ENCODE data around the gene UBE2H. TPM values are rescaled to one million over a fixed set of nuclear protein-coding genes. Genes with fewer than 3 reads are reported as not detected.
"Not testable (repeated sequence)": the region's sequence is repeated elsewhere in the genome, so short reads cannot be mapped to it uniquely, and the experiment has no call there.

UBE2H gene
- total RNA-seq, 2 experiments from 2014 or later = 30.0 to 33.3 TPM

- no peaks in the 10 kb centered on the region for H3K9me3 Mint-ChIP-seq (ENCODE audit: insufficient read depth)
- POLR2A ChIA-PET = interaction anchor here (0.7 to 1.1 kb wide), 3 partner anchors 43 to 457 kb away, joined by 3 read pairs; no protein-coding TSS in a partner anchor
- no peaks in the 10 kb centered on the region for H3K27me3 Mint-ChIP-seq (ENCODE audit: low read depth)
- H3K4me1 Mint-ChIP-seq (ENCODE audit: low read depth) = peaks cover 19% of the 10 kb centered on the region
- H3K36me3 Mint-ChIP-seq (ENCODE audit: low read depth) = no peaks in the 10 kb centered on the region
- DNase-seq = peak; percentile 63
- peak; percentile 52 for ATAC-seq
- H3K4me3 Mint-ChIP-seq = peak overlapping the region; percentile 89
- peak overlapping the region; percentile 89 for H3K27ac Mint-ChIP-seq
- CTCF ChIA-PET = interaction anchor here (0.6 to 2.9 kb wide), 52 partner anchors 8 to 606 kb away, joined by 3 to 24 read pairs (median 4); partner anchors contain the start of genes NRF1 and STRIP2
Observed at GRCh38 chr7:129824291-129825208, 128.2 kb downstream of the UBE2H start.

DNA sequence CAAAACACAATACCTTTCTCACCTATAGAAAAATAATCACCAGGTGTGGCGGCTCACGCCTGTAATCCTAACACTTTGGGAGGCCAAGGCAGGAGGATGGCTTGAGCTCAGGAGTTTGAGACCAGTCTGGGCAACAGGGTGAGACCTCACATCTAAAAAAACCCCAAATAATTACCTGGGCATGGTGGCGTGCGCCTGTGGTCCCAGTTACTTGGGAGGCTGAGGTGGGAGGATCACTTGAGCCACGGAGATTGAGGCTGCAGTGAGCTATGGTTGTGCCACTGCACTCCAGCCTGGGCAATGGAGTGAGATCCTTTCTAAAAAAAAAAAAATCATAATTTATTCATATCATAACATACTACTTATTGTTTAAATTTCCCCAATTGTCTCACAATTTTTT is 129.6 kb downstream of the UBE2H start:
- CTCF ChIA-PET = interaction anchor here (1.5 kb wide), 1 partner anchor 456 kb away, joined by 5 read pairs; no protein-coding TSS in a partner anchor
- H3K27ac Mint-ChIP-seq; ATAC-seq; H3K9me3 Mint-ChIP-seq (ENCODE audit: insufficient read depth); H3K27me3 Mint-ChIP-seq (ENCODE audit: low read depth); DNase-seq; H3K4me3 Mint-ChIP-seq; H3K36me3 Mint-ChIP-seq (ENCODE audit: low read depth): not testable (repeated sequence)
- POLR2A ChIA-PET = interaction anchor here (0.6 kb wide), 1 partner anchor 467 kb away, joined by 3 read pairs; no protein-coding TSS in a partner anchor
- peaks cover 14% of the 10 kb centered on the region for H3K4me1 Mint-ChIP-seq (ENCODE audit: low read depth)

DNA sequence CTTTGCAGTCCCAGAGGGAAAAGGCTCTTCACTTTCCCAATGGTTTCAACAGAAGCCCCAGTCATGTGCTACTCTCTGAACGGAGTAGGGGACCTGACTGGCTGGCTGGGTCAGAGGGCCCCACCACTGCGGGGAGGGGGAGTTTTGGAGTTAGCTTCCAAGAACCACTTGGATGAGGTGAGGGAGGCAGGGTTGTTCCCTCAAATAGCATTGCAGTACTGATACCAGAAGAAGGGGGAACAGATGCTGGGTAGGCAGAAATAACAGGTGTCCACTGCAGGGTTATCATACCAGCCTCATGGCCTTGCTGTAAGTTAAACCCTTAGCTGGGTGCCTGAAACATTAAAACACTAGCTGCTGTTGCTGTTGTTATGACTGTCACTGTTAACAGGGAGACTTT is 131.3 kb downstream of the UBE2H start:
- ChIA-PET POLR2A (no interaction called here), CTCF (interaction anchor here (0.7 to 1.3 kb wide), 3 partner anchors 157 to 479 kb away, joined by 3 read pairs; no protein-coding TSS in a partner anchor)
- Mint-ChIP-seq H3K36me3 (ENCODE audit: low read depth) (peaks cover 4% of the 10 kb centered on the region), H3K4me3 (no peak overlapping the region), H3K27ac (no peak overlapping the region), H3K4me1 (ENCODE audit: low read depth) (peaks cover 14% of the 10 kb centered on the region), H3K27me3 (ENCODE audit: low read depth) (no peaks in the 10 kb centered on the region), H3K9me3 (ENCODE audit: insufficient read depth) (peaks cover 4% of the 10 kb centered on the region)
- ATAC-seq = no peak
- no peak for DNase-seq

- H3K4me3 Mint-ChIP-seq = no peak overlapping the region
- CTCF ChIA-PET = interaction anchor here (1.6 kb wide), 1 partner anchor 8 kb away, joined by 8 read pairs; no protein-coding TSS in a partner anchor
- ATAC-seq (no peak), DNase-seq (no peak)
- H3K9me3 Mint-ChIP-seq (ENCODE audit: insufficient read depth) = peaks cover 4% of the 10 kb centered on the region
- H3K4me1 Mint-ChIP-seq (ENCODE audit: low read depth) = no peaks in the 10 kb centered on the region
- POLR2A ChIA-PET = no interaction called here
- H3K27ac Mint-ChIP-seq = no peak overlapping the region
- H3K36me3 Mint-ChIP-seq (ENCODE audit: low read depth) = peaks cover 4% of the 10 kb centered on the region
- H3K27me3 Mint-ChIP-seq (ENCODE audit: low read depth) = peaks cover 8% of the 10 kb centered on the region
Observed at GRCh38 chr7:129816742-129817141, 136.0 kb downstream of the UBE2H start.

DNA sequence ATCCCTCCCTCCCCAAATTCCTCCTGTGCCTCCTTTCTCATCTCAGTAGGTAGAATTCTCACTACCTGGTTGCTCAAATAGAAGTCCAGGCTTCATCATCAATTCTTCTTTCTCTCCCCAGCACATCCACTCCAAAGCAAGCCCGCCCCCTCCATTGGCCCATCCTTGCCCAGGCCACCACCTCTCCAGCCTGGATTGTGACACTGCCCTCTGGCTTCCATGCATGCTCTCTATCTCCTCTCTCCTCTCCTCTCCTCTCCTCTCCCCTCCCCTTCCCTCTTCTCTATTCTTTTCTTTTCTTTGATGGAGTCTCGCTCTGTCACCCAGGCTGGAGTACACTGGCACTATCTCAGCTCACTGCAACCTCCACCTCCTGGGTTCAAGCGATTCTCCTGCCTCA is 144.9 kb downstream of the UBE2H start:
- Mint-ChIP-seq H3K27ac (no peak overlapping the region), H3K27me3 (ENCODE audit: low read depth) (peaks cover 2% of the 10 kb centered on the region), H3K36me3 (ENCODE audit: low read depth) (no peaks in the 10 kb centered on the region), H3K4me3 (no peak overlapping the region), H3K4me1 (ENCODE audit: low read depth) (no peaks in the 10 kb centered on the region), H3K9me3 (ENCODE audit: insufficient read depth) (no peaks in the 10 kb centered on the region)
- ChIA-PET CTCF (interaction anchor here (1.4 kb wide), 1 partner anchor 17 kb away, joined by 3 read pairs; no protein-coding TSS in a partner anchor), POLR2A (no interaction called here)
- ATAC-seq (no peak), DNase-seq (no peak)

DNA sequence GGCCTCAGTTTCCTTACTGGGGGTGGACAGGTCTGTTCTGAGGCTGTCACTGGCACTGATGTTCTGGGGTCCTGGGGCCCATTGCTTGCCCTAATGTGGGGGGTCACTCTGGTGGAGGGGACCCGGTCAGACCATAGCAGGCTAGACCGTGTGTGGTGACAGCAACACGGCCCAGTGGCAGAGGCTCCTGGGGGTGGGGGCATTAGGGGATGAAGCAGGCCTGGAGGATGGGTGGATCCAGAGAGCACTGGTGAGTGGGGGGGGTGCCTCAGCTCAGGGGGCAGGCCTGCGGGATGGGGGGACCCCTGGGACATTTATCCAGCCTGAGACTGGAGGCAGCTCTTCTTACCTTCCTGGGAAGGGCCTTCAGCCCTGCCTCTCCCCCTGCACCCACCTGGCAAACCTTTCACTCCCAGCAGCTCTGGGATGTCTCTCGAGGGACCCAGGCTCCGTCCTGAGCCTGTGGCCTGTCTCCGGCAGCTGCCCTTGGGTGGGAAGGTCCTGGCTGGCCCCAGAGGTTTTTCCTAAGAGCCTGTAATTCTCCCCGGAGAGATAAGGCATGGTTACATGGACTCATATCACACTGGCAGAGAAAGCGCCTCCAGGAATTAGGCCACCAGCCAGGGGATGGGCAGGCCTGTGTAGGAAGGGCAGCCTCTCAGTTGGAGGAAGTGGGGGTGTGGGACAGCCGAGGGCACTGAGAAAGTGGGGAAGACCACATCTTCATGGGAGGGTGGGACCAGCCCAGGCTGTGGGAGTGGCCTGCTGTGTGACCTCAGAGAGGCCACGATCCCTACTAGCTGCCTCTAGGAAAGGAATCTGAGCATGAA is 147.7 kb downstream of the UBE2H start:
- ATAC-seq (no peak), DNase-seq (no peak)
- Mint-ChIP-seq H3K9me3 (ENCODE audit: insufficient read depth) (no peaks in the 10 kb centered on the region), H3K4me1 (ENCODE audit: low read depth) (no peaks in the 10 kb centered on the region), H3K27me3 (ENCODE audit: low read depth) (no peaks in the 10 kb centered on the region), H3K27ac (no peak overlapping the region), H3K36me3 (ENCODE audit: low read depth) (no peaks in the 10 kb centered on the region), H3K4me3 (no peak overlapping the region)
- ChIA-PET CTCF (interaction anchor here (1.2 kb wide), 1 partner anchor 24 kb away, joined by 3 read pairs; no protein-coding TSS in a partner anchor), POLR2A (no interaction called here)

- ChIA-PET CTCF (interaction anchor here (1.2 kb wide), 1 partner anchor 21 kb away, joined by 5 read pairs; no protein-coding TSS in a partner anchor), POLR2A (no interaction called here)
- H3K4me3 Mint-ChIP-seq = no peak overlapping the region
- H3K4me1 Mint-ChIP-seq (ENCODE audit: low read depth) = no peaks in the 10 kb centered on the region
- H3K36me3 Mint-ChIP-seq (ENCODE audit: low read depth) = no peaks in the 10 kb centered on the region
- H3K27me3 Mint-ChIP-seq (ENCODE audit: low read depth) = no peaks in the 10 kb centered on the region
- no peak overlapping the region for H3K27ac Mint-ChIP-seq
- no peak for DNase-seq
- H3K9me3 Mint-ChIP-seq (ENCODE audit: insufficient read depth) = no peaks in the 10 kb centered on the region
- ATAC-seq = no peak
Observed at GRCh38 chr7:129804111-129804889, 148.5 kb downstream of the UBE2H start.

GRCh38 chr7:129803546-129804081 is 149.1 kb downstream of the UBE2H start:
- DNase-seq (no peak), ATAC-seq (no peak)
- Mint-ChIP-seq H3K4me1 (ENCODE audit: low read depth) (no peaks in the 10 kb centered on the region), H3K27me3 (ENCODE audit: low read depth) (no peaks in the 10 kb centered on the region), H3K9me3 (ENCODE audit: insufficient read depth) (no peaks in the 10 kb centered on the region), H3K36me3 (ENCODE audit: low read depth) (no peaks in the 10 kb centered on the region), H3K27ac (no peak overlapping the region), H3K4me3 (no peak overlapping the region)
- POLR2A ChIA-PET = interaction anchor here (0.6 kb wide), 1 partner anchor 183 kb away, joined by 4 read pairs; no protein-coding TSS in a partner anchor
- CTCF ChIA-PET = interaction anchor here (1.2 kb wide), 1 partner anchor 21 kb away, joined by 5 read pairs; no protein-coding TSS in a partner anchor

DNA sequence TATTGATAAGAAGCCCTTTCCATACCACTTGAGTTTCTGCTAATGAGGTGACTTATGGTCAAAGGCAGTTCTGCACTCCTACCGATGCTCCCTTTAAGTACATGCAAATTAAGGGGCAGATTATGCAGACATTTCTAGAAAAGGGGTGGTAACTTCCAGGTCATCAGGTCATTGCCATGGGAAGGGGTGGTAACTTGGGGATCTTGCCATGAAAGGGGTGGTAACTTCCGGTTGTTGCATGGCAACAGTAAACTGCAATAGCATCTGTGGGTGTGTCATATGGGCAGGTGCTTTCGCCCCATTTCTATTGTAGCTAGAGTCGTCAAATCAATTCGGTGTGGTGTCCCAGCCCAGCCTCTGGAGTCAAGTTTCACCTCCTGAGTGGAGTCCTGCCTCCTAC is 150.9 kb downstream of the UBE2H start:
- no peaks in the 10 kb centered on the region for H3K9me3 Mint-ChIP-seq (ENCODE audit: insufficient read depth)
- ChIA-PET POLR2A (no interaction called here), CTCF (no interaction called here)
- no peak for ATAC-seq
- H3K4me1 Mint-ChIP-seq (ENCODE audit: low read depth) = no peaks in the 10 kb centered on the region
- no peaks in the 10 kb centered on the region for H3K36me3 Mint-ChIP-seq (ENCODE audit: low read depth)
- DNase-seq = no peak
- H3K4me3 Mint-ChIP-seq = no peak overlapping the region
- no peak overlapping the region for H3K27ac Mint-ChIP-seq
- no peaks in the 10 kb centered on the region for H3K27me3 Mint-ChIP-seq (ENCODE audit: low read depth)

DNA sequence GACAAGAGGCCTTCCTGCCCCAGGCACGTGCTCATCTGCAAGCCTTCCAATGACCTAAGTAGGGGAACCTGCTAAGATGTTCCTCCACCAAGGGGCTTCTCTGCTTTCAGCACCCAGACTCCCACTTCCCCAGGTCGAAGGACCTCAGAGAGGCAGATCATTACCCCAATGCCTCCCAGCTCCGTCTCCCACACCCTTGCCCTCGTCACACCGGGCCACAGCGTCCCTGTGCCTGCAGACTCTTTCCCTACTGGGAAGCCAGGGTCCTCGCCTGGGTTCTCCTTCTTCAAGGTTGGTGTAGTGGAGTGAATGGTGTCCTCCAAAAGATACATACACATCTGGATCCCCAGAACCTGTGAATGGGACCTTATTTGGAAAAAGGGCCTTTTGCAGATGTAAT is 151.9 kb downstream of the UBE2H start:
- ATAC-seq (no peak), DNase-seq (no peak)
- ChIA-PET CTCF (no interaction called here), POLR2A (no interaction called here)
- Mint-ChIP-seq H3K36me3 (ENCODE audit: low read depth) (no peaks in the 10 kb centered on the region), H3K27ac (no peak overlapping the region), H3K4me3 (no peak overlapping the region), H3K9me3 (ENCODE audit: insufficient read depth) (no peaks in the 10 kb centered on the region), H3K27me3 (ENCODE audit: low read depth) (no peaks in the 10 kb centered on the region), H3K4me1 (ENCODE audit: low read depth) (no peaks in the 10 kb centered on the region)

DNA sequence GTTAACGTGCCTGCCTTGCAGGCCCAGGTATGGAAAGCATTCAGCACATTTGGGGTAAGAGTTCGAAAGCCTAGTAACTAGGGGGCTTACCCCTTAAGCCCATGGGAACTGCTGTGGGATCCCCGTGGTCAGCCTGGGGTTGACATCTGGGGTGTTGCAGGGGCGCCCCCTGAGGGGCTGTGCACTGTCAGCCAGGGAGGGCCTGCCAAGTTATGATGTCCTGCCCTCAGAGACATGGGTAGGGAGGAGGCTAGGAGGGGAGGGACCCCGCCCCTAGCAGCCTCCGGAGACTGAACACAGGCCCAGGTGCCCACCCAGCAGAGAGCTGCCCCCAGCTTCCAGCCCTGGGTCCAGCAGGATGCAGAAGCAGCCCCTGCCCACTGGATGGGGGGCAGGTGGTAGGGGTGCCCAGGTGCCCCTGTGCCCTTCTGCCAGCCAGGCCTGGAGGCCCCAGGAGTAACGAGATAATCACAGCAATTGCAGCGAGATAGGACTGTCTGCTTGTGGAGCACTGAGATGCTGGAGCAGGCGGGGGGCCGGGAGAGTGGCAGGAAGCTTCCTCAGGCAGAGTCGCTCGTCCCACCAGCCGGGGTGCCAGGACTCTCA is 153.3 kb downstream of the UBE2H start:
- Mint-ChIP-seq H3K4me3 (no peak overlapping the region), H3K9me3 (ENCODE audit: insufficient read depth) (no peaks in the 10 kb centered on the region), H3K4me1 (ENCODE audit: low read depth) (no peaks in the 10 kb centered on the region), H3K27ac (no peak overlapping the region), H3K36me3 (ENCODE audit: low read depth) (no peaks in the 10 kb centered on the region), H3K27me3 (ENCODE audit: low read depth) (no peaks in the 10 kb centered on the region)
- ChIA-PET POLR2A (no interaction called here), CTCF (no interaction called here)
- no peak for DNase-seq
- no peak for ATAC-seq

All from activated CD8-positive, alpha-beta T cell treated with anti-CD3 and anti-CD28 coated beads, Interleukin-2, amount 10 ng/mL, durations not matched to agents 7 days and 5 days (primary cell).